HL-60 (cell line): ENCODE measurements around the gene SLC12A2.

ENCODE experiments used
- DNase-seq, 2 experiments: peaks; one replicate each; pipeline ENCODE4 v3.0.0-alpha.2; 2010 to 2020; ENCODE audit warnings: low read depth in 1 of 2, low spot score in 1 of 2
- H3K27ac ChIP-seq: fragments of 250-450 bp; sonication (Bioruptor Pico); replicated peaks from 2 replicates; pipeline ENCODE4 v1.5.1; 2020; ENCODE audit warnings: mild to moderate bottlenecking, moderate library complexity
- H3K27me3 ChIP-seq: fragments of 250-450 bp; sonication (Bioruptor Pico); 2 replicates; pipeline ENCODE4 v1.5.1; 2021; ENCODE audit warnings: mild to moderate bottlenecking, moderate library complexity; ENCODE audit not compliant: insufficient read depth, poor library complexity, severe bottlenecking
- H3K4me3 ChIP-seq: replicated peaks from 2 replicates; pipeline ENCODE4 v1.5.1; 2011; ENCODE audit warnings: mild to moderate bottlenecking, control low read depth, low read length; ENCODE audit not compliant: insufficient read depth
- CTCF ChIP-seq: IDR thresholded peaks from one replicate; pipeline ENCODE4 v1.5.1; 2011; ENCODE audit warnings: low read length, control low read depth, inconsistent platforms; ENCODE audit not compliant: insufficient read depth
- GABPA ChIP-seq: IDR thresholded peaks from 2 replicates; pipeline ENCODE4 v1.6.1; 2012; ENCODE audit warnings: low read depth
- POLR2AphosphoS5 ChIP-seq: IDR thresholded peaks from 2 replicates; pipeline ENCODE4 v1.6.1; 2012; ENCODE audit warnings: low read depth
- SPI1 ChIP-seq: IDR thresholded peaks from 2 replicates; pipeline ENCODE4 v1.6.1; 2012; ENCODE audit warnings: low read depth, mild to moderate bottlenecking, borderline replicate concordance
- TF ChIP-seq, protein P1 (sequence below): IDR thresholded peaks from 2 replicates; pipeline ENCODE4 v1.6.1; 2012; ENCODE audit warnings: low read depth; ENCODE audit not compliant: insufficient replicate concordance

The SLC12A2 gene

DNA sequence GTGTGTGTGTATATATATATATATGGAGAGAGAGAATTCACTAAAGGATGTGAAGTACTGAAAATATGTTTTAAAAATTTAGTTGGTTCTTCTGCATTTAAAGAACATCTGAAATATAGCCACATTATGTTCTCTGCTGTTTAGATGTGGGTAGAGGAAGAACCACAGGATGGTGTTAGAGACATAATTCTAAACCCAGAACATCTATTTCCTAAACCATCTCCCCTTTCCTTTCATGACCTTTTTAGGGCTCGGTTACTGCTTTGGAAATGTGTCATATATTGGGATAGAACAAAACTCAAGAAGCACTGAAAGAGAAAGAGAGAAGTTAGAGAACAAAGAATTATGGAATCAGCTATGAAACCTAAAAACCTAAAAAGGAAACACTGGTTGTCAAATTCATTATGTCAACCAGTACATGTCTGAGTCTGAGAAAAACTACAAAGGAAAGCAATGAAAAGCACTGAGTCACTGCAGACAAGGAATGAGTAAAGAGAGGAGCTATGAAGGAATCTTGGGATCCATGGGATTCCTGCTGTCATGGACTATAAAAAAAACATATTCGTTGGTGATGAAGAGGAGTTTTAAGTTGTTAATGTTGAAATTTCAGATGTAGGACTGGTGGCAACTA lies 28.4 kb downstream of the SLC12A2 start:
- no peak for DNase-seq
- H3K4me3 ChIP-seq = no peak overlapping the region
- H3K27ac ChIP-seq = no peak overlapping the region
- TF ChIP-seq, protein P1, sequence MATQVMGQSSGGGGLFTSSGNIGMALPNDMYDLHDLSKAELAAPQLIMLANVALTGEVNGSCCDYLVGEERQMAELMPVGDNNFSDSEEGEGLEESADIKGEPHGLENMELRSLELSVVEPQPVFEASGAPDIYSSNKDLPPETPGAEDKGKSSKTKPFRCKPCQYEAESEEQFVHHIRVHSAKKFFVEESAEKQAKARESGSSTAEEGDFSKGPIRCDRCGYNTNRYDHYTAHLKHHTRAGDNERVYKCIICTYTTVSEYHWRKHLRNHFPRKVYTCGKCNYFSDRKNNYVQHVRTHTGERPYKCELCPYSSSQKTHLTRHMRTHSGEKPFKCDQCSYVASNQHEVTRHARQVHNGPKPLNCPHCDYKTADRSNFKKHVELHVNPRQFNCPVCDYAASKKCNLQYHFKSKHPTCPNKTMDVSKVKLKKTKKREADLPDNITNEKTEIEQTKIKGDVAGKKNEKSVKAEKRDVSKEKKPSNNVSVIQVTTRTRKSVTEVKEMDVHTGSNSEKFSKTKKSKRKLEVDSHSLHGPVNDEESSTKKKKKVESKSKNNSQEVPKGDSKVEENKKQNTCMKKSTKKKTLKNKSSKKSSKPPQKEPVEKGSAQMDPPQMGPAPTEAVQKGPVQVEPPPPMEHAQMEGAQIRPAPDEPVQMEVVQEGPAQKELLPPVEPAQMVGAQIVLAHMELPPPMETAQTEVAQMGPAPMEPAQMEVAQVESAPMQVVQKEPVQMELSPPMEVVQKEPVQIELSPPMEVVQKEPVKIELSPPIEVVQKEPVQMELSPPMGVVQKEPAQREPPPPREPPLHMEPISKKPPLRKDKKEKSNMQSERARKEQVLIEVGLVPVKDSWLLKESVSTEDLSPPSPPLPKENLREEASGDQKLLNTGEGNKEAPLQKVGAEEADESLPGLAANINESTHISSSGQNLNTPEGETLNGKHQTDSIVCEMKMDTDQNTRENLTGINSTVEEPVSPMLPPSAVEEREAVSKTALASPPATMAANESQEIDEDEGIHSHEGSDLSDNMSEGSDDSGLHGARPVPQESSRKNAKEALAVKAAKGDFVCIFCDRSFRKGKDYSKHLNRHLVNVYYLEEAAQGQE = no peak
- TF ChIP-seq GABPA = no peak
- TF ChIP-seq CTCF = no peak
- no peak for TF ChIP-seq SPI1
- no peak for TF ChIP-seq POLR2AphosphoS5
- no peaks in the 10 kb centered on the region for H3K27me3 ChIP-seq

DNA sequence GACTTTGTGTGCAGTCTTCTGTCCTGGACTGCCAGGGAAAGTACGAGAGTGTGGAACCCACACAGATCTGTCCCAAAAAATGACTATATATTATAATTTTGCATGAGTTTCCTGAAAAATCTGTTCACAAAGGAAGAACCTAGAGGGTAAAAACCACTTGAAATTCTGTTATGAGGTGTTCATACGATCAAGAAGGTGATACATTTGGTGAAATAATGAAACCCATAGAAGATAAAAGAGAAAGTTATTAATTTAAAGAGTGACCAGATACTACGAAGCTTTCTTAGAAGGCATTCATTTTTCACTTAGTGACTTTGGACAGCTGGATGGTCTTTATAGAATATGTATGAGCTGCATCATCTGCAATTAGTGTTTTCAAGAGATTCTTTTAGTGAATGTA lies 32.9 kb downstream of the SLC12A2 start:
- Histone ChIP-seq H3K4me3 (no peak overlapping the region), H3K27me3 (no peaks in the 10 kb centered on the region), H3K27ac (no peak overlapping the region)
- TF ChIP-seq SPI1 (no peak), CTCF (no peak), GABPA (no peak), POLR2AphosphoS5 (no peak)
- TF ChIP-seq, protein P1 = no peak
- no peak for DNase-seq

- H3K27ac ChIP-seq = no peak overlapping the region
- no peak overlapping the region for H3K4me3 ChIP-seq
- no peaks in the 10 kb centered on the region for H3K27me3 ChIP-seq
- TF ChIP-seq POLR2AphosphoS5 (no peak), SPI1 (no peak), GABPA (no peak), CTCF (no peak)
- TF ChIP-seq, protein P1 = no peak
- no peak for DNase-seq
Measured at GRCh38 chr5:128118214-128118613, 34.6 kb downstream of the SLC12A2 start.
